ENCODE results near the gene SLC7A8.

SLC7A8 gene

DNA sequence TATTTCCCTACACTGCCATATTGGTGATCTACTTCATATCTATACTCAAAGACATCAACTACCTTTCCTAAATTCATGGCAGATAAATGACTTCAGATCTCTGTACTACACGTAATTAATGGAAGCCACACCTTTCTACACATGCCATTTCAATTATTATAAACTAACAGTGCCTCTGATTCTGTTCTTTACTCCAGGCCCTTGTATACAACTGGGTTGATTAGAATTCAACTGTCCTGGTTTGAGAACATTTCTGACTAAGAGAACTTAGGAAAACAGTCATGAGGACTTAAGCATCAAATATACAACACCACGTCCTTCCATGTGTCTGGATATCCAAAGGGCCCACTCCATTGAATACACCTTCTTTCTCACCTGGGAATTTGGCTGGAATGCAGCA, 90.4 kb downstream of the SLC7A8 start:
- no peak for DNase-seq

DNA sequence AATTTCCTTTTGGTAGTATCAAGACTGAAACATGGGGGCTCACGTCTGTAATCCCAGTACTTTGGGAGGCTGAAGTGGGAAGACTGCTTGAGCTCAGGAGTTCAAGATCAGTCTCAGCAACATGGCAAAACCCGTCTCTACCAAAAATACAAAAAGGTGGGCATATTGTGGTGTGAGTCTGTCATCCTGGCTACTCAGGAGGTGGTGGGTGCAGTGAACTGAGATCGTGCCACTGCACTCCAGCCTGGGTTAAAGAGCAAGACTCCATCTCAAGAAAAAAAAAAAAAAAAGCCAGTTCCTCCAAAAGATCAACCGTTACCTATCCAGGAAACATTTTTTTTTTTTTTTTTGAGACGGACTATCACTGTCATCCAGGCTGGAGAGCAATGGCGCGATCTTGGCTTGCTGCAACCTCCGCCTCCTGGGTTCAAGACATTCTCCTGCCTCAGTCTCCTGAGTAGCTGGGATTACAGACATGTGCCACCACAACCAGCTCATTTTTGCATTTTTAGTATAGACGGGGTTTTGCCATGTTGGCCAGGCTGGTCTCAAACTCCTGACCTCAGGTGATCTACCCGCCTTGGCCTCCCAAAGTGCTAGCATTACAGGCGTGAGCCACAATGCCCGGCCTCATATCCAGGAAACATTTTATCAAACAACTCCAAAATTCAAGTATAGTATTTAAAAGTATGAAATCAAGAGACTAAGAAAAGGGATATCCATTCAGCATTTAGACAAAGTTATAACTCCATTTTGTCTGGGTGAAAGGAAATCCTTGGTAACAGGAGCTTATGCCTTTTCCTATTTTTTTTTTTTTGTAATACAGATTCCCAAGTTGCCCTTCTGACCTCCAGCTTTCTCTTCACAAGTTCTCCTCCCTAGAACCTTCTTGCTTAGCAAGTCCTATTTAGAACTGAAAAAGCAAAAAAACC, 91.9 kb downstream of the SLC7A8 start:
- DNase-seq: no peak

- no peak for DNase-seq
Observed at GRCh38 chr14:23090254-23090636, 93.2 kb downstream of the SLC7A8 start.

- no peak for DNase-seq
Observed at GRCh38 chr14:23089498-23090253, 93.8 kb downstream of the SLC7A8 start.

- DNase-seq: no peak
Observed at GRCh38 chr14:23086565-23086964, 96.9 kb downstream of the SLC7A8 start.

DNA sequence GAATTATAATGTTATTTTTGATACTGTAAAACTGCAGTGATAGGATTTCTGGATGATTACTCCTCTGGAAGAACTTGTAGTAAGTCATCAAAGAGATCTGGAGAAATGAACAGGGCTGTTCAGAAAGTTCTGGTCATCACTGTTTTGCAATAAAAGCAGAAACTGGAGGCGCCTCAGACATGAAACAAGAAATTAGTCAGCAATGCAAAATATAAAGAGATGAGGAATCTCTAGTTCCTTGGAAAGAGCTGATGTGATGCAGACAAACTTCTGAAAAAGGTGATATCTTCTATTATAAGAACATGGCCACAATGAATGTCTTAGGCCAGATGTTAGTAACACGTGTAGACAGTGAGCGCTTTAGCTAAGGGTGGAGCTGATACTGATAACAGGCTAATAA, 98.0 kb downstream of the SLC7A8 start:
- DNase-seq: no peak

- no peak for DNase-seq
Observed at GRCh38 chr14:23080474-23080873, 103.0 kb downstream of the SLC7A8 start.

DNA sequence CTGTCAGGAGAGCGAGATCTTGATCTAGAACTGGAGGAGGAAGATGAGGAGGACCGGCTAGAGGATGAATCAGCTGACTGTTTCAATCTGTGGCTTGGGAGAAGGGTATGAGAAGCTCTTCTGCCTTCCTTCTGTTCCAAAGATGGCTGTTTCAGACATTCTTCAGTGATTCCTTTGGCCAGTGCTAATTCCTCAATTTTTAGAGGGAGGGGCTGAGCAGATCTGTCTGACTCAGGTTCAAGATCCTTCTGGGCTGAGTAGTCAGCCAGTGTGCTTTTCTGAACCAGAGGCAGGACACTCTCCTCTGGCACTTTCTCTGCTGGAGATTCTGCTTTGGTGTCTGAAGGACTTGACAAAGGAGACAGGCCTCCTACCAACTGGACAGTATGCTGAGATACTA, 103.7 kb downstream of the SLC7A8 start:
- no peak for DNase-seq

- DNase-seq: no peak
Observed at GRCh38 chr14:23078692-23079116, 104.8 kb downstream of the SLC7A8 start.

DNA sequence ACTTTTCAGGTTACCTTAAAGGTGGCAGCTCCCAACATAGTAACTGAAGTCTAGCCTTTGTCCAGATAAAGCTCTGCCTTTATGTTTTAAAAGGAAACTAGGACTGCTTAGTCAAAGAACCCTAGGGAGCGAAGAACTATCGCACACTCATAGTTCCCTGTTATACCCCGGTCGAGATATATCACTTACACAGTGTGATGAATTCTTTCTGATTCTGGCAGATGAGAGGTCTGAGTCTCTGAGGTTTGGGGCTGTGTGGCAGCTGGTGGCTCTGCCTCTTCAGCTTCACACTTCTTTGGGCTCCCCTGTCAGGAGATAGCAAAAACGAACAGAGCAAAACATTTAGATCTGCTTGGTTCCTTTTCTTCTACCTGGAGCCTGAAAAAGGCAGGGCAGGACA, 105.5 kb downstream of the SLC7A8 start:
- no peak for DNase-seq

DNA sequence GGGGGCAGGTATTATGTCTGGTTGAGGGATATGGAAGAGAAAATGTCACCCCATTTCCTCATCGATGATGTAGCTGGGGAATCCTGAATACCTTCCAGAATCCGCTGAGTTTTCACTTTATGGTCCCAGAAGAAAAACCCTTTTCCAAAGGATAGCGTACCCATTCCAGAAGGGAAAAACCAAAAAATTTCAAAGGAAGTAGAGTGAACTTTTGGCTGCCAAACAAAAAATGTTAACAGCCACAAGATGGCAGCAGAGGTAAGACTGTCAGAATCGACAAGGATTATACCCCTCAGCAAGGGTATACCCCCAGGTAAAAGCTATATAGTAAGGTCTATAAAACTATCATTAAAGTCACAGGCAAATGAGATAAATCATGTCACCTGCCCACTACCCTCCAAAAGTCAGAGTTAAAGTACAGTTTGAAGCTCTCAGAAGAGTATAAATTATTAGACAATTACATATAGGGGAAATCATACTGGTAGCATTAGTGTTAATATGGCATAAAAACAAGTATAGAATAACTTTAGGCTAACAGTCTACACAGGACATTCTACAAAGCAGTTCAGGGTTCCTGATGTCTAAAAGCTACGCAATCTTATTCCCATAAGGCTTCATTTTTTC, 106.6 kb downstream of the SLC7A8 start:
- no peak for DNase-seq

All from NCI-H526 (cell line).